ENCODE results near the gene FAM32A. TPM values are rescaled to one million over a fixed set of nuclear protein-coding genes. Genes with fewer than 3 reads are reported as not detected.

Gene FAM32A
- polyA plus RNA-seq: 100 to 1,000 TPM; 156 to 225 (median 179) TPM

DNA sequence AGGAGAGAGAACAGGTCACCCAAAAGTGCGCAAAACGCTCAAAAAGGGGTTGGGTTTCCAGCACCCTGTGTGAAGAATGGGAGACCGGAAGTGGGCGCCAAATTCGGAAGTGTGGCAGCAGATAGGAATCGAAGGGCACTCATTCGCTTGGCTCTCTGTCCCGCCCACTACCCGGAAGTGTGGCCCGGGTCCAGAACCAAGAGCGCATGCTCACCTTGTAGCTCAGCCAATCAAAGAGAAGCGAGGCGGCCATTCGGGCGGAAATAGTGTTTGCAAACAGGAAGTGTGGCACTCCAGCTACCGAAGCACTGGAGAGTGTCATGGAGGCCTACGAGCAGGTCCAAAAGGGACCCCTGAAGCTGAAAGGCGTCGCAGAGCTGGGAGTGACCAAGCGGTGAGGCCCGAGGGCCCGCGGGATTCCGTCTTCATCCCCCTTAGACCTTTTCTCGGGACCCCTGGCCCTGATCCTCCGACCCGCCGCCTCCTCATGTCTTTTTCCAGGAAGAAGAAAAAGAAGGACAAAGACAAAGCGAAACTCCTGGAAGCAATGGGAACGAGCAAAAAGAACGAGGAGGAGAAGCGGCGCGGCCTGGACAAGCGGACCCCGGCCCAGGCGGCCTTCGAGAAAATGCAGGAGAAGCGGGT, at the start of gene FAM32A:
Gene FAM32A, plus strand, starts transcription at position 288 of the 645 bp plus-strand sequence. Its CDS starts 33 bp downstream, at position 321.
- H3K4me3 Mint-ChIP-seq: peak within 1 kb of the TSS; percentile 95 to 100 (median 99)
- DNase-seq: peak; percentile 99
- H3K36me3 Mint-ChIP-seq: peaks cover 0 to 5% (median 4%) of the 10 kb centered on the region in 3 donors
- peaks cover 9 to 12% (median 9%) of the 10 kb centered on the region in 3 donors for H3K27me3 Mint-ChIP-seq (ENCODE audit: low read depth in 3 of 3)
- H3K27ac Mint-ChIP-seq: peak within 1 kb of the TSS; percentile 89 to 98 (median 94)
- H3K9me3 Mint-ChIP-seq: no peaks in the 10 kb centered on the region
- H3K4me1 Mint-ChIP-seq: peaks cover 31 to 41% of the 10 kb centered on the region in 2 donors

DNA sequence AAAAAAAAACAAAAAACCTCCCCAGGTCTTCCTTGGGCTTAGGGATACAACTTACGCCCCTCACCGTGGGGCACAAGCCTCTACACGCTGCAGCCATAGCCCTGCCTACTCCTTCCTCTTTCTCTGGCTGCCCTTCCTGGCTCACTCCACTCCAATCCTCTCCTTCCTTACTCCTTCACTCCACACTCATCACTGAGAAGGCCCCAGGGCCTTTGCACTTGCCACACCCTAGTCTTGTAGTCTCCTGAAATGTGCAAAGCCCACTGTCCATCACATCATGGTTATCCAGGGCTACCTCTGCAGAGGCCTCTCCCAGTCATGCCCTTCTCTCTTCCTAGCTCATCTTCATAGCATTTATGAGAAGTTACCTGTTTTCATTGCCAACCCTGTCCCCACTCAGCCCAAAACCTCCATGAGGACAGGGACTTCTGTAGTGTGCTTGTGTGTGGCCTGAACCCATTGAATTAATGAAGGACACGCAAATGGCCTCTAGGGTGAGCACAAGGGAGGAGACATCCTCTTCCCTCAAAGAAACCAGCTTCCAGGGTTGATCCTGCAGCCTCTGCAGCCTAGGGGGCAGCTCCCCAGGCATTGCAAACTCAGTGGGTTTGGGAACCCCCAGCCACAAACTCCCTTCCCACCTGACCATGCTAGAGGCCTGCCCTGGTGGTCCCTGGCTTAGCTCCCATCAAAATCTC, 49.6 kb upstream of the FAM32A start:
- H3K36me3 Mint-ChIP-seq: peaks cover 33 to 36% (median 34%) of the 10 kb centered on the region in 3 donors
- peaks cover 8 to 13% (median 12%) of the 10 kb centered on the region in 3 donors for H3K27me3 Mint-ChIP-seq (ENCODE audit: low read depth in 3 of 3)
- H3K9me3 Mint-ChIP-seq: no peaks in the 10 kb centered on the region
- peak overlapping the region; percentile 27 to 94 (median 86) for H3K27ac Mint-ChIP-seq
- peaks cover 71 to 91% of the 10 kb centered on the region in 2 donors for H3K4me1 Mint-ChIP-seq
- H3K4me3 Mint-ChIP-seq: peak overlapping the region; percentile 10 to 64 (median 19)
- no peak for DNase-seq

DNA sequence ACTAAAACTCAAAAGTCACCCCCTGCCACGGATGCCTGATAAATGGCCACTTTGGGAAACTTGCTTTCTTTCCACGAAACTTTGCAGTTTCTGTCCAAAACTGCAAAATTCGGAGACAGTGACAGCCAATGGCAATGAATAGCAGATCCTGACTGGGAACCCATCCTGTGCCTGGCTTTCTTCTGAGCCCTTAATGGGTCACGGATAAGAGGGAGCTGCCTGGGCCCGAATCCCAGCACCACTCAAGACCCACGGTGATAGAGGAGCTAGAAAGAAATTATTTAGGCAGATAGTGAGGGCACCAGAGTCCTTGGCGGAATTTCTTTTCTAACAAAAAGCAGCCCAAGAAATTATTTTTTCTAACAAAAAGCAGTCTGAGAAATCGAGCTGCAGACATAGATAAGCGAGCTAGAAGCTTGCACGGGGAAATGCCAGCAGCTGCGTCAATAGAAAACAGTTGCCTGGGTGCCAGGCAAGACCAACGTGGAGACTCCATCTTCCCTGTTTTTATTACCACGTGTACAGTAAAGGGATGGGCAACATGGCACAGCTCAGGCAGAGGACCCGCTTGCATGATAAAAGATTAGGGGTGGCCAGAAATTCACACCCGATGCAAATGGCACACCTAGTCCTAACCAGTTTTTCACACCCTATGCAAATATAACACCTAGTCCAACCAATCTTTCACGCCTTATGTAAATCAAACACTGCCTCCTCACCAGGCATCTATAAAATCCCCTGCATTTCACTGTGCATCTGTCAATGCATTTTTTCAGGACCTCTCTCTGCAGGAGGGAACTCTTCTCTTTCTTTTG, 48.8 kb upstream of the FAM32A start:
- DNase-seq: peak; percentile 54 to 66 (median 64)
- Mint-ChIP-seq H3K27me3 (ENCODE audit: low read depth in 3 of 3) (peaks cover 8 to 19% (median 14%) of the 10 kb centered on the region in 3 donors), H3K9me3 (no peaks in the 10 kb centered on the region), H3K4me3 (peak overlapping the region; percentile 15 to 54 (median 49)), H3K4me1 (peaks cover 79 to 94% of the 10 kb centered on the region in 2 donors), H3K36me3 (peaks cover 28 to 31% (median 29%) of the 10 kb centered on the region in 3 donors), H3K27ac (peak overlapping the region; percentile 27 to 93 (median 85))

DNA sequence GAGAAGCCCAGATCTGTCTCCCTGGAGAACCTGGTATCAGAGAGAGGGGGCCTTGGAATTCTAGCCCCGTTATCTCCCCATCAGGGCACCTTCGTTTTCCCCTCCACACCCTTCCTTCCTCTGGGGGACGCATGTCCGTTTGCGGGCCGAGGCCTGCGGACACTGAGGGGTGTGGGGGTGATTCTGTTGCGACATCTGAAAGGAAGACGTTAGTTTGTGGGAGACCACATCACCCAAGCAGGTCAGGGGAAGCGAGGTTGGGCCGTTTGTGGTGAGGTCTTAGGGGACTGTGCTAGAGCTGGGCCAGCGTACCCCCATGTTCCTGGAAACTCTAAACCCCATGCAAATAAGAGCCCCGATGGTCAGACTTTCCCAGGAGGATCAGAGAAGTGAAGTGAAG, 45.5 kb upstream of the FAM32A start:
- Mint-ChIP-seq H3K36me3 (peaks cover 0 to 11% (median 9%) of the 10 kb centered on the region in 3 donors), H3K4me3 (peak overlapping the region; percentile 80 to 90 (median 84)), H3K4me1 (peaks cover 86 to 88% of the 10 kb centered on the region in 2 donors), H3K27me3 (ENCODE audit: low read depth in 3 of 3) (peaks cover 21 to 25% (median 24%) of the 10 kb centered on the region in 3 donors), H3K27ac (peak overlapping the region; percentile 92 to 97 (median 94)), H3K9me3 (no peaks in the 10 kb centered on the region)
- peak; percentile 83 to 88 (median 84) for DNase-seq

DNA sequence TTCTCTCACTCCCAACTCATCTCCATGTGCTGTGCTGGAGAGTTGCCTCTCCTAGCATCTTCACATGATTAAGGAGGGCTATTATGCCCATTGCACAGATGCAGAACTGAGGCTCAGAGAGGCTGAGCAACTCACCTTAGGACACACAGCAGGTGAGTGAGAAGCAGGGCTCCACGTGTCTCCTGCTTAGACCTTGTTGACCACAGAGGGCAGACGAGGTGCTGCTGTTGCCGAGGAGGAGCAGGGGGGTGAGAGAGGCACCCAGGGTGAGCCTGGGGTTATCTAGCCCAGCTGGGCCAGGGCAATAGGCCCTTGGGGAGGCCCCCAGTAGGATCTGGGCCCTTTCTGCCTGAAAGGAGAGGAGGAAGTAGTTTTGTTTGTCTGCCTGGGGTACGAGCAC, 44.2 kb upstream of the FAM32A start:
- peaks cover 4 to 13% (median 12%) of the 10 kb centered on the region in 3 donors for H3K36me3 Mint-ChIP-seq
- peak; percentile 56 to 60 (median 56) for DNase-seq
- peak overlapping the region; percentile 92 to 97 (median 94) for H3K27ac Mint-ChIP-seq
- no peaks in the 10 kb centered on the region for H3K9me3 Mint-ChIP-seq
- peaks cover 86 to 87% of the 10 kb centered on the region in 2 donors for H3K4me1 Mint-ChIP-seq
- peaks cover 28 to 33% (median 29%) of the 10 kb centered on the region in 3 donors for H3K27me3 Mint-ChIP-seq (ENCODE audit: low read depth in 3 of 3)
- peak overlapping the region; percentile 74 to 84 (median 80) for H3K4me3 Mint-ChIP-seq

DNA sequence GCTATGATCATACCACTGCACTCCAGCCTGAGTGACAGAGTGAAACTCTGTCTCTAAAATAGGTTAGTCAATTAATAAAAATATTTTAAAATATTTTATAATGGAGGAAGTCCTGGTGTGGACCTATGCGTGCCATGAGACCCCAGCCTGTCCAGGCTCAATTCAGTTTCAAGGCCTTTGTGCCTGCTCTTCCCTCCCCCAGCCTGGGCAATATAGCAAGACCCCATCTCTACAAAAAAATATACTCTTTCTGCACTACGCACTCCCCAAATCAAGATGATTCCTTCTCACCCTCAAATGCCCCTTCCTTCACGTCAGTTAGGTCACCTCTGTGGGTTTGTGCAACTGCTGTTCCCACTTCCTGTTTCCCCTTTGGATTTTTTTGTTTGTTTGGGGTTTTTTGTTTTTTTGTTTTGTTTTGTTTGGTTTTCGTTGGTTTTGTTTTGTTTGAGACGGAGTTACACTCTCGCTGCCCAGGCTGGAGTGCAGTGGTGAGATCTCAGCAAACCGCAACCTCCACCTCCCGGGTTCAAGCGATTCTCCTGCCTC, 43.1 kb upstream of the FAM32A start:
- peaks cover 29 to 31% (median 31%) of the 10 kb centered on the region in 3 donors for H3K27me3 Mint-ChIP-seq (ENCODE audit: low read depth in 3 of 3)
- H3K36me3 Mint-ChIP-seq: peaks cover 4 to 18% (median 15%) of the 10 kb centered on the region in 3 donors
- peak; percentile 67 to 71 (median 70) for DNase-seq
- H3K27ac Mint-ChIP-seq: peak overlapping the region; percentile 97 to 100 (median 99)
- no peaks in the 10 kb centered on the region for H3K9me3 Mint-ChIP-seq
- H3K4me3 Mint-ChIP-seq: peak overlapping the region; percentile 97 to 98 (median 97)
- H3K4me1 Mint-ChIP-seq: peaks cover 84% of the 10 kb centered on the region in 2 donors

DNA sequence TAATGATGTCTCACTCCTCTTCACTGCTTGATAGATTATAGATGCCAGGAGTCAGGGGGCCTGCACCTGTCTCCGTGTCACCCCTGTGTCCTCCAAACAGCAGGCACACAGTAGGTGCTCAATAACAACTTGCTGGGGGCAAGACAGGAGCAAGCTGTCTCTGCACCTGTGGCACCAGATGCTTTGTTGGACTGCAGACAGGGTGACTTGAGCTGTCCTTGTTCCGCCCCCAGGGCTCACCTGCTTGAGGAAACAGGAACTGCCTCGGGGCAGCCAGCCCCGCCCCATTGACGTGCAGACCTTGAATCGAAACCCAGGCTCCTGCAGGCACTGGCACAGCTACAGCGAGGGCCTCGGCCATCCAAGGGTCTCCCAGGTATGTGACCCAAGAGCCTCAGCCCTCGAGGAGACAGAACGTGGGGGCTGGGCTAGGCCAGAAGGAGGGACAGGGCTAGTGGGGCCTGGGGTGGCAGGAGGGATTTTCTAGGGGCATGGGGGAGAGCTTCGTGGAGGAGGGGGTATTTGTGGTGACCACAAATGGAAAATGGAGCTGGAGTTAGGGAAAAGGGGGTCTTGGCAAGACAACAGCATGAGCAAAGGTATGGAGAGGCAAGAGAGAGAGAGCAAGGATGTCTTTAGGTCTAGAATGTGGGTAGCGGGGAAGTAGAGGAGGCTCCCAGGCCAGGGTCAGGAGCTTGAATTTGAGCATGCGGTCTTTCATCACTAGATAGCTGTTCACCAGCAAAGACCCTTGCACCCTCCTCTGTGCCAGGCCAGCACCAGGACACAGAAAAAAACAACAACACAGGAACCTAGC, 41.6 kb upstream of the FAM32A start, which contains the start of gene HSH2D:
Gene HSH2D, plus strand, starts transcription at position 287 of the 817 bp plus-strand sequence. CDS start 5,066 bp downstream, outside the sequence.
- Mint-ChIP-seq H3K4me1 (peaks cover 74 to 79% of the 10 kb centered on the region in 2 donors), H3K27ac (peak within 1 kb of the TSS; percentile 97 to 100 (median 99)), H3K4me3 (peak within 1 kb of the TSS; percentile 97 to 98 (median 97)), H3K36me3 (peaks cover 4 to 18% (median 15%) of the 10 kb centered on the region in 3 donors), H3K27me3 (ENCODE audit: low read depth in 3 of 3) (peaks cover 27 to 31% (median 31%) of the 10 kb centered on the region in 3 donors), H3K9me3 (no peaks in the 10 kb centered on the region)
- DNase-seq: peak; percentile 79 to 83 (median 80)

DNA sequence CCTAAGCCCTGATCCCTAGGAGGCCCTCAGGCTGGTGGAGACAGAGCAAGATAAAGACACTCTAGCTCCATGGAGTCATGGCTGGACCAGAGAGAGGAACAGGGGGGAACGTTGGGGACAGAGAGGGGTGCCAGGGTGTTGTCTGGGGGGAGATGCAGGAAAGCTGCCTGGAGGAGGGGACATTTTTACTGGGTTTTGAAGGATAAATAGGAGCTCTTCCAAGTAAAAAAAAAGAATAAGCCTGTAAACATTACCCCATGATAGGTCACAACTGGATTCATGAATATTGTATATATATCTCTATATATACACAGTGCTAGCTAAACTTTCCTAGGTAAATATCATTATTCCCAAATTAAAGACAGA, 41.0 kb upstream of the FAM32A start:
- Mint-ChIP-seq H3K9me3 (no peaks in the 10 kb centered on the region), H3K4me1 (peaks cover 74 to 79% of the 10 kb centered on the region in 2 donors), H3K27me3 (ENCODE audit: low read depth in 3 of 3) (peaks cover 27 to 33% (median 31%) of the 10 kb centered on the region in 3 donors), H3K36me3 (peaks cover 4 to 18% (median 15%) of the 10 kb centered on the region in 3 donors), H3K4me3 (peak overlapping the region; percentile 97 to 98 (median 97)), H3K27ac (peak overlapping the region; percentile 97 to 100 (median 99))
- DNase-seq: no peak

DNA sequence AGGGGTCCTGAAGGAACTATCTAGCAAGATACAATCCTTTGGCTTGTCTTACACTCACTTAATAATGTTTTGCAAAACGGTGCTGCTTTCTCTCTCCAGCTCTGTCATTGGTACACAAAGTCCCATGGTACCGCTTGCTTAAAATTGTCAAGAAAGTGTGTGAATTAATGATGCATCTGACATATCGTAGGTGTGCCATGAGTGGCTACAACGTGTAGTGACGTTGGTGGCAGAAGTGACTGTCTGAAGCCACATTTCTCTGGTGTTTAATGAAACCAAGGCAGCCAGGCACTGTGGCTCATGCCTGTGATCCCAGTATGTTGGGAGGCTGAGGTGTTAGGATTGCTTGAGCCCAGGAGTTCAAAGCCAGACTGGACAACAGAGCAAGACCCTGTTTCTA, 39.1 kb upstream of the FAM32A start:
- Mint-ChIP-seq H3K4me1 (peaks cover 65 to 78% of the 10 kb centered on the region in 2 donors), H3K36me3 (peaks cover 9 to 26% (median 20%) of the 10 kb centered on the region in 3 donors), H3K4me3 (peak overlapping the region; percentile 97 to 98 (median 97)), H3K27me3 (ENCODE audit: low read depth in 3 of 3) (peaks cover 18 to 28% (median 25%) of the 10 kb centered on the region in 3 donors), H3K27ac (peak overlapping the region; percentile 97 to 100 (median 99)), H3K9me3 (no peaks in the 10 kb centered on the region)
- peak; percentile 60 to 67 (median 63) for DNase-seq

DNA sequence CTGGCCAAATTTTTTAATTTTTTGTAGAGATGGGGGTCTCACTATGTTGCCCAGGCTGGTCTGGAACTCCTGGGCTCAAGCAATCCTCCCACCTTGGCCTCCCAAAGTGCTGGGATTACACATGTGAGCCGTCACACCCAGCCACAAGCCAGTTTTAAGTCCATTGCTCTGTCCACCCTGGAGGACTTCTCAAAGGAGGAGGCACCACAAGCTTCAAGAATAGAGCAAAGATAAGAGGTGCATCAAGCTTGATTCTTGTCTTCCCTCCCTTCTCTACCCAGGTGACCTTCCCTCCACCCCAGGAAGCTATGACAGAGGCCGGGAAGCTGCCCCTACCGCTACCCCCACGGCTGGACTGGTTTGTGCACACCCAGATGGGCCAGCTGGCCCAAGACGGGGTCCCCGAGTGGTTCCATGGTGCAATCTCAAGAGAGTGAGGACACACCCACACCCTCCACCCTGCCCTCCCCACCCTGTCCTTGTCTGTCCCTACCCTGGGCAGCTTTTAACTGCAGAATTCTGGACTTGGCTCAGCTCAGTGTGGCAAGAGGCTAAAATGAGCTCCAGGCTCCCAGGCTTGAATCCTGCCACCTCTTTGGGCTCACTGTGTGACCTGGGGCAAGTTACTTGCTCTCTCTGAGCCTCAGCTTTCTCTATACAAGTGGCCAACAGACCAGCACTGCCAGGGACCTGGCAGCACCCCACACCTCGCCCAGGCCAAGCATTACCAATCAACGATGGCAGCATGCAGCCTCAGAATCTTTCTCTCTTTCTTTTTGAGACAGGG, 36.6 kb upstream of the FAM32A start:
- Mint-ChIP-seq H3K27ac (peak overlapping the region; percentile 78 to 99 (median 94)), H3K9me3 (no peaks in the 10 kb centered on the region), H3K4me3 (peak overlapping the region; percentile 77 to 98 (median 79)), H3K36me3 (peaks cover 9 to 32% (median 24%) of the 10 kb centered on the region in 3 donors), H3K27me3 (ENCODE audit: low read depth in 3 of 3) (peaks cover 8 to 16% (median 14%) of the 10 kb centered on the region in 3 donors), H3K4me1 (peaks cover 52 to 69% of the 10 kb centered on the region in 2 donors)
- no peak for DNase-seq

DNA sequence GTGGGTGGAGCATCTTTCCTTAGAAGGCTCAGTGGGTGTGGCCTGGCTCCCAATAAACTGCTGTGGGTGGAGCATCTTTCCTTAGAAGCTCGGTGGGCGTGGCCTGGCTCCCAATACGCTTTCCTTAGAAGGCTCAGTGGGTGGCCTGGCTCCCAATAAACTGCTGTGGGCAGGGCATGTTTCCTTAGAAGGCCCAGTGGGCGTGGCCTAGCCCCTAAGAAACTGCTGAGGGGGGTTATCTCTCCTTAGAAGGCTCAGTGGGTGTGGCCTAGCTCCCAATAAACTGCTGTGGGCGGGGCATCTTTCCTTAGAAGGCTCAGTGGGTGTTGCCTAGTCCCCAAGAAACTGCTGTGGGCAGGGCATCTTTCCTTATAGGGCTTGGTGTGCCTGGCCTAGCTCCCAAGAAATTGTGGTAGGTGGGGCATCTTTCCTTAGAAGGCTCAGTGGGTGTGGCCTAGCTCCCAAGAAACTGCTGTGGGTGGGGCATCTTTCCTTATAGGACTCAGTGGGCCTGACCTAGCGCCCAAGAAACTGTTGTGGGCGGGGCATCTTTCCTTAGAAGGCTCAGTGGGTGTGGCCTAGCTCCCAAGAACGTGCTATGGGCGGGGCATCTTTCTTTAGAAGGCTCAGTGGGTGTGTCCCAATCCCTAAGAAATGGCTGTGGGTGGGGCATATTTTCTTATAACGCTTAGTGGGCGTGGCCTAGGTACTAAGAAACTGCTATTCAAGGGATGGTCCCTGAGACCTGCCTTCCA, 31.5 kb upstream of the FAM32A start:
- Mint-ChIP-seq H3K27me3 (ENCODE audit: low read depth in 3 of 3) (peaks cover 0 to 9% (median 2%) of the 10 kb centered on the region in 3 donors), H3K36me3 (peaks cover 24 to 57% (median 24%) of the 10 kb centered on the region in 3 donors), H3K4me1 (peaks cover 57 to 60% of the 10 kb centered on the region in 2 donors), H3K4me3 (peak overlapping the region in 1 of 5 donors; percentile 13), H3K9me3 (no peaks in the 10 kb centered on the region), H3K27ac (peak overlapping the region in 5 of 6 donors; percentile 86 to 92 (median 88))
- no peak for DNase-seq
